Subcutaneous adipose tissue (tissue), 4 donors: ENCODE results near the gene ATP13A5. TPM values are rescaled to one million over a fixed set of nuclear protein-coding genes. Genes with fewer than 3 reads are reported as not detected.

Source experiments
- CTCF ChIP-seq: fragments of 450-650 bp; IDR thresholded peaks from one replicate; pipeline ENCODE4 v1.5.1; 2016; ENCODE audit warnings: low read depth, mild to moderate bottlenecking, control low read depth, antibody characterized with exemption, moderate library complexity
- total RNA-seq, 4 donors: library from RNA; depleted of rRNA; stranded (reverse); fragments of >200 nt; gene quantifications; one replicate each; pipeline ENCODE4 v1.1.0, GENCODE V29; 2016

Gene ATP13A5
- total RNA-seq, 4 donors from 2014 or later = not detected

- TF ChIP-seq CTCF = no peak
Observed at GRCh38 chr3:193396451-193397244, 18.1 kb upstream of the ATP13A5 start.

GRCh38 chr3:193391902-193392301, 13.3 kb upstream of the ATP13A5 start:
- no peak for TF ChIP-seq CTCF

GRCh38 chr3:193389335-193389734, 10.8 kb upstream of the ATP13A5 start:
- no peak for TF ChIP-seq CTCF

GRCh38 chr3:193388361-193388760, 9.8 kb upstream of the ATP13A5 start:
- TF ChIP-seq CTCF = no peak

- TF ChIP-seq CTCF = no peak
Observed at GRCh38 chr3:193387596-193387995, 9.0 kb upstream of the ATP13A5 start.

- TF ChIP-seq CTCF = no peak
Observed at GRCh38 chr3:193377591-193377990, 962 bp downstream of the ATP13A5 start.

- no peak for TF ChIP-seq CTCF
Observed at GRCh38 chr3:193375614-193376013, 2.9 kb downstream of the ATP13A5 start.
